Kidney (tissue), 14 donors: ENCODE measurements around the gene TPRA1. TPM values are rescaled to one million over a fixed set of nuclear protein-coding genes. Genes with fewer than 3 reads are reported as not detected.

Source experiments
- DNase-seq, 5 donors: peaks; one replicate each; pipeline ENCODE4 v3.0.0-alpha.2; 2013 to 2020
- FAIRE-seq: peaks from 2 replicates; lab custom pipeline; 2012; peaks lifted over from hg19 to GRCh38; lab: Jason Lieb, UNC
- H3K27ac ChIP-seq, 2 donors: one replicate each; pipeline ENCODE4 v1.7.0; 2013; ENCODE audit warnings: low read depth in 2 of 2, low read length in 2 of 2, inconsistent platforms in 1 of 2
- H3K27me3 ChIP-seq: one replicate; pipeline ENCODE4 v1.7.1; 2013; ENCODE audit warnings: low read length, inconsistent platforms; ENCODE audit not compliant: control insufficient read depth, insufficient read depth
- H3K36me3 ChIP-seq, 3 donors: one replicate each; pipeline versions ENCODE4 v1.7.0 to v1.7.1; 2013; ENCODE audit warnings: low read length in 3 of 3, control low read depth in 1 of 3, inconsistent platforms in 1 of 3; ENCODE audit not compliant: insufficient read depth in 3 of 3, control insufficient read depth in 2 of 3
- H3K4me1 ChIP-seq, 3 donors: one replicate each; pipeline versions ENCODE4 v1.7.0 to v1.7.1; 2013; ENCODE audit warnings: low read length in 3 of 3, inconsistent platforms in 1 of 3, low read depth in 1 of 3; ENCODE audit not compliant: control insufficient read depth in 2 of 3, insufficient read depth in 2 of 3
- H3K4me3 ChIP-seq, 3 donors: one replicate each; pipeline versions ENCODE4 v1.7.0 to v1.8.1; 2013; ENCODE audit warnings: low read length in 3 of 3, control low read depth in 1 of 3, inconsistent platforms in 1 of 3
- H3K9ac ChIP-seq, 3 donors: one replicate each; pipeline versions ENCODE4 v1.7.0 to v1.7.1; 2013; ENCODE audit warnings: low read length in 3 of 3, control low read depth in 1 of 3, inconsistent platforms in 1 of 3
- H3K9me3 ChIP-seq, 3 donors: one replicate each; pipeline versions ENCODE4 v1.7.0 to v1.7.1; 2013; ENCODE audit warnings: low read length in 3 of 3, control low read depth in 1 of 3, inconsistent platforms in 1 of 3; ENCODE audit not compliant: control insufficient read depth in 2 of 3, insufficient read depth in 1 of 3
- intact Hi-C: fragments of 100-400 bp; cut with DNase I; formaldehyde crosslinking; loops from one replicate; pipeline ENCODE4 v1.11.1; 2022
- polyA plus RNA-seq: library from polyadenylated mRNA; stranded (reverse); fragments of 350-450 nt; fragmentation: Illumina TruSeq; extraction: RNeasy Lipid Tissue Mini Kit (QIAGEN cat#74804); gene quantifications from one replicate; pipeline ENCODE4 v1.2.3, GENCODE V29; 2014; ENCODE audit warnings: low read depth, low replicate concordance; ENCODE audit not compliant: insufficient read depth
- total RNA-seq: library from RNA; stranded (reverse); fragmentation: NEBNext Ultra II Directional; extraction: Animal tissue kit (Norgen Biotek cat#: 25700); gene quantifications from one replicate; pipeline ENCODE4 v1.2.1, GENCODE V29; 2021
- TF ChIP-seq, protein P1 (sequence below): IDR thresholded peaks from 3 replicates; pipeline ENCODE4 v1.5.1; 2012; ENCODE audit warnings: mild to moderate bottlenecking, moderate library complexity, borderline replicate concordance; ENCODE audit not compliant: insufficient read depth; ENCODE audit errors: extremely low read depth
- donor health status: control.
- donor health status: control.
- donor health status: control.
- donor health status: control.
- donor health status: control.
- donor health status: DM: yes; HTN: yes; CAD: no.
- donor health status: Normal renal cell carcinoma (clear cell type).

Gene TPRA1
- total and polyA plus RNA-seq, 2 donors from 2014 or later = 35.4 to 36.4 TPM

DNA sequence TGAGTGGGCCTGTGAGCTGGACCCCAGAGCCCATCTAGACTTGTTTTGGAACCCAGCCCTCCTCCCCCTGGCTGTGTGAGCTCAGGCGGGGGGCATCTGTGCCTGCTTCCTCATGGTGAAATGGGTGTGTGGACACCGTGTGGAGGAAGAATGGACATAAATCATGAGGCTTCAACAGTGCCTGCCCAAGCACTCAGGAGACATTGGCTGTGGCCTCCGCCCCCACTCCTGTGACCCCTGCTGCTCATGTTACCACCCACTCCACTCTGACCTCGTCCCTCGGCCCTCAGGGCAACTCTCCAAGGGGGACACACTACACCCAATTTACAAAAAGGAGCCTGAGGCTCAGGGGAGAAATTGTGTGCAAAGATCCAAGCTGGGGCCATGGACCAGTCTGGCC lies 16.6 kb downstream of the TPRA1 start:
- peaks cover 7 to 13% (median 12%) of the 10 kb centered on the region in 3 donors for H3K36me3 ChIP-seq
- TF ChIP-seq, protein P1, sequence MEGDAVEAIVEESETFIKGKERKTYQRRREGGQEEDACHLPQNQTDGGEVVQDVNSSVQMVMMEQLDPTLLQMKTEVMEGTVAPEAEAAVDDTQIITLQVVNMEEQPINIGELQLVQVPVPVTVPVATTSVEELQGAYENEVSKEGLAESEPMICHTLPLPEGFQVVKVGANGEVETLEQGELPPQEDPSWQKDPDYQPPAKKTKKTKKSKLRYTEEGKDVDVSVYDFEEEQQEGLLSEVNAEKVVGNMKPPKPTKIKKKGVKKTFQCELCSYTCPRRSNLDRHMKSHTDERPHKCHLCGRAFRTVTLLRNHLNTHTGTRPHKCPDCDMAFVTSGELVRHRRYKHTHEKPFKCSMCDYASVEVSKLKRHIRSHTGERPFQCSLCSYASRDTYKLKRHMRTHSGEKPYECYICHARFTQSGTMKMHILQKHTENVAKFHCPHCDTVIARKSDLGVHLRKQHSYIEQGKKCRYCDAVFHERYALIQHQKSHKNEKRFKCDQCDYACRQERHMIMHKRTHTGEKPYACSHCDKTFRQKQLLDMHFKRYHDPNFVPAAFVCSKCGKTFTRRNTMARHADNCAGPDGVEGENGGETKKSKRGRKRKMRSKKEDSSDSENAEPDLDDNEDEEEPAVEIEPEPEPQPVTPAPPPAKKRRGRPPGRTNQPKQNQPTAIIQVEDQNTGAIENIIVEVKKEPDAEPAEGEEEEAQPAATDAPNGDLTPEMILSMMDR = no peak

DNA sequence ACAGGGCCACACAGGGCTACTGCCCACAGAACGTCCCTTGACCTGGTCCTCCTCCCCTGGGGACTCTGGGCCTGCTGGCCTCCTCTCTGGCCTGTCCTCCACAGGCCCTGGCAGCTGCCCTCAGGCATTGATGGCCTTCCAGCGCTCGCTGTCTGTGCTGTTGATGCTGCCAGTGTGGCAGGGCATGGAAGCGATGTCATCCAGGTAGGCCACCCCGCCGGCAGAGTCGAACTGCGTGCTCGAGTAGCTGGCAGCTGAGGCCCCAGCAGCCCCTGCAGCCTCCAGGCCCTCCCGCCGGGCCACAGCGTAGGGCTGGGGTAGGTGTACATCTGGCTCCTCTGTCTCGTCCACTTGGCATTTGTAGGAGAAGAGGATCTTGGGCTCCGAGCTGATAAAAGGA lies 17.1 kb downstream of the TPRA1 start:
- no peak overlapping the region for H3K9ac ChIP-seq
- FAIRE-seq (no peak), DNase-seq (no peak)
- no peaks in the 10 kb centered on the region for H3K27me3 ChIP-seq
- no peaks in the 10 kb centered on the region for H3K9me3 ChIP-seq
- H3K27ac ChIP-seq = no peak overlapping the region
- peaks cover 7 to 13% (median 12%) of the 10 kb centered on the region in 3 donors for H3K36me3 ChIP-seq
- H3K4me3 ChIP-seq = no peak overlapping the region
- peaks cover 0 to 3% (median 0%) of the 10 kb centered on the region in 3 donors for H3K4me1 ChIP-seq
- intact Hi-C loops = no loop called here
- TF ChIP-seq, protein P1 = no peak

More for the DNA sequence above, 16.6 kb downstream of the TPRA1 start:
- no peak overlapping the region for H3K9ac ChIP-seq
- no peak overlapping the region for H3K4me3 ChIP-seq
- peaks cover 0 to 3% (median 0%) of the 10 kb centered on the region in 3 donors for H3K4me1 ChIP-seq
- intact Hi-C loops = no loop called here
- no peaks in the 10 kb centered on the region for H3K9me3 ChIP-seq
- no peak for FAIRE-seq
- no peaks in the 10 kb centered on the region for H3K27me3 ChIP-seq
- DNase-seq = no peak
- no peak overlapping the region for H3K27ac ChIP-seq

DNA sequence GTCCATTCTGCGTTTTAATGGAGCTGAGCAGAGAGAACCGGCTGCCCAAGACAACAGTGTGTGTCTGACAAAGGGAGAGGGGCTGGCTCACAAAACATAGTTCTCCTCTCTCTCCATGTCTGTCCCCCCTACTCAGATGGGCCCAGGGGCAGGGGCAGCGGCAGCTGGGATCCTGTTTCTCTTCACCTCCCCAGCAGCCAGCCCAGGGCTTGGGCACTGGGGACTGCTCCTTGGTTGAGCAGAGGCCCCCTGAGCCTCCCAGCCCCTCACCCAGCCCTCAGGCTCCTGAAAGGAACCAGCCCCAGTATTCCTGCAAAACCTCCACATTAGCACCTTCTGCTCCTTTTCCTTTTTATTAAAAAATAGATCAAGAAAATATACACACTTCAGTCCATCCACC lies 17.8 kb downstream of the TPRA1 start:
- TF ChIP-seq, protein P1 = no peak
- no peaks in the 10 kb centered on the region for H3K27me3 ChIP-seq
- H3K36me3 ChIP-seq = peaks cover 7 to 13% (median 12%) of the 10 kb centered on the region in 3 donors
- H3K27ac ChIP-seq = no peak overlapping the region
- H3K9me3 ChIP-seq = no peaks in the 10 kb centered on the region
- no peak overlapping the region for H3K9ac ChIP-seq
- H3K4me1 ChIP-seq = peaks cover 0 to 3% (median 0%) of the 10 kb centered on the region in 3 donors
- intact Hi-C loops = no loop called here
- DNase-seq (no peak), FAIRE-seq (no peak)
- H3K4me3 ChIP-seq = no peak overlapping the region

DNA sequence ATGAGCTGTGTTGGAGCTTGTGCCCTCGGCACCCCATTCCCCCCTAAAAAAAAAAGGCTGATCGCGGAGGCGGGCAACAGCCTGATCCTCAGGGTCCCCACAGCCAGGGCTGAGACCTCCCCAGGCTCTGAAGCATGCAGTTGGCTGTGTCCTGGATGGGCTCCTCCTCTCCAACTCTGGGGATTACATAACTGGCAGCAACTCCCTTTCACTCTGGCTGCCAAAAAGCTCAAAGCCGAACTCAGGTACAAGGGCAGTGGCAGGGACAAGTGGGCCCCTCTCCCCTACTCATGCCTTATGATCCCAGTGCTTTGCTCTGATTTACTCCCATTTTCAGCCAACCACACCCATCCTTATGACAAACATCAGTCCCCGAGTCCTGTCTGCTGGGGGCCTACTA lies 18.3 kb downstream of the TPRA1 start:
- no peak for DNase-seq
- Histone ChIP-seq H3K27ac (no peak overlapping the region), H3K4me3 (no peak overlapping the region), H3K9me3 (no peaks in the 10 kb centered on the region), H3K9ac (no peak overlapping the region), H3K4me1 (peaks cover 0 to 3% (median 0%) of the 10 kb centered on the region in 3 donors), H3K36me3 (peaks cover 7 to 13% (median 12%) of the 10 kb centered on the region in 3 donors), H3K27me3 (no peaks in the 10 kb centered on the region)
- intact Hi-C loops = no loop called here
- FAIRE-seq = no peak
- TF ChIP-seq, protein P1 = no peak
